Chondrocyte (in vitro differentiated cells): ENCODE measurements around the gene TMEM165. TPM values are rescaled to one million over a fixed set of nuclear protein-coding genes. Genes with fewer than 3 reads are reported as not detected.

ENCODE experiments used
- DNase-seq: peaks from one replicate; pipeline ENCODE4 v3.0.0; 2021; ENCODE audit warnings: mixed read lengths, low spot score
- H3K27ac Mint-ChIP-seq: one replicate; pipeline ENCODE4 v1.8.0; 2021; ENCODE audit warnings: mild to moderate bottlenecking, moderate library complexity, mixed read lengths; ENCODE audit not compliant: unreplicated experiment
- H3K27me3 Mint-ChIP-seq: 2 replicates; pipeline ENCODE4 v1.8.0; 2021; ENCODE audit warnings: low read depth, mixed read lengths
- H3K36me3 Mint-ChIP-seq: 2 replicates; pipeline ENCODE4 v1.8.0; 2021; ENCODE audit warnings: low read depth, mixed read lengths
- H3K4me1 Mint-ChIP-seq: 2 replicates; pipeline ENCODE4 v1.8.0; 2021; ENCODE audit warnings: low read depth, mild to moderate bottlenecking, mixed read lengths
- H3K4me3 Mint-ChIP-seq: one replicate; pipeline ENCODE4 v1.8.0; 2021; ENCODE audit warnings: mild to moderate bottlenecking, moderate library complexity, mixed read lengths; ENCODE audit not compliant: unreplicated experiment
- H3K9me3 Mint-ChIP-seq: 2 replicates; pipeline ENCODE4 v1.8.0; 2021; ENCODE audit warnings: low read depth, mixed read lengths
- total RNA-seq: library from RNA; stranded (reverse); gene quantifications from 3 replicates; pipeline ENCODE4 v1.2.1, GENCODE V29; 2021
- TF ChIP-seq, protein P1 (sequence below): fragments of 200-600 bp; sonication (generic); IDR thresholded peaks from 2 replicates; pipeline ENCODE4 v1.5.0; 2021; ENCODE audit warnings: antibody characterized with exemption, mild to moderate bottlenecking, moderate library complexity

TMEM165 gene
- total RNA-seq, 1 donor from 2014 or later = 111 TPM

DNA sequence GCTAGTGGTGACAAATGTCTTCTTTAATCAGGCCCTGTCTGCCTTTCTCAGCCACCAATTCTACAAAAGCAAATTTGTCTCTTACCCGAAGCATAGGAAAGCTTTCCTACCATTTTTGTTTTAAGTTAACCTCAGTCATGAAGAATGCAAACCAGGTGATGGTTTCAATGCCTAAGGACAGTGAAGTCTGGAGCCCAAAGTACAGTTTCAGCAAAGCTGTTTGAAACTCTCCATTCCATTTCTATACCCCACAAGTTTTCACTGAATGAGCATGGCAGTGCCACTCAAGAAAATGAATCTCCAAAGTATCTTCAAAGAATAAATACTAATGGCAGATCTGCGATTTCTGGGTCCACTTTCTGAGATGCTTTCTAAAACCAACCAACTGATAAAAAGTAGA lies 25.8 kb upstream of the TMEM165 start:
- Mint-ChIP-seq H3K27me3 (no peaks in the 10 kb centered on the region), H3K36me3 (peaks cover 14% of the 10 kb centered on the region), H3K4me1 (peaks cover 11% of the 10 kb centered on the region), H3K9me3 (no peaks in the 10 kb centered on the region), H3K27ac (no peak overlapping the region), H3K4me3 (no peak overlapping the region)
- TF ChIP-seq, protein P1, sequence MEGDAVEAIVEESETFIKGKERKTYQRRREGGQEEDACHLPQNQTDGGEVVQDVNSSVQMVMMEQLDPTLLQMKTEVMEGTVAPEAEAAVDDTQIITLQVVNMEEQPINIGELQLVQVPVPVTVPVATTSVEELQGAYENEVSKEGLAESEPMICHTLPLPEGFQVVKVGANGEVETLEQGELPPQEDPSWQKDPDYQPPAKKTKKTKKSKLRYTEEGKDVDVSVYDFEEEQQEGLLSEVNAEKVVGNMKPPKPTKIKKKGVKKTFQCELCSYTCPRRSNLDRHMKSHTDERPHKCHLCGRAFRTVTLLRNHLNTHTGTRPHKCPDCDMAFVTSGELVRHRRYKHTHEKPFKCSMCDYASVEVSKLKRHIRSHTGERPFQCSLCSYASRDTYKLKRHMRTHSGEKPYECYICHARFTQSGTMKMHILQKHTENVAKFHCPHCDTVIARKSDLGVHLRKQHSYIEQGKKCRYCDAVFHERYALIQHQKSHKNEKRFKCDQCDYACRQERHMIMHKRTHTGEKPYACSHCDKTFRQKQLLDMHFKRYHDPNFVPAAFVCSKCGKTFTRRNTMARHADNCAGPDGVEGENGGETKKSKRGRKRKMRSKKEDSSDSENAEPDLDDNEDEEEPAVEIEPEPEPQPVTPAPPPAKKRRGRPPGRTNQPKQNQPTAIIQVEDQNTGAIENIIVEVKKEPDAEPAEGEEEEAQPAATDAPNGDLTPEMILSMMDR = no peak
- no peak for DNase-seq

DNA sequence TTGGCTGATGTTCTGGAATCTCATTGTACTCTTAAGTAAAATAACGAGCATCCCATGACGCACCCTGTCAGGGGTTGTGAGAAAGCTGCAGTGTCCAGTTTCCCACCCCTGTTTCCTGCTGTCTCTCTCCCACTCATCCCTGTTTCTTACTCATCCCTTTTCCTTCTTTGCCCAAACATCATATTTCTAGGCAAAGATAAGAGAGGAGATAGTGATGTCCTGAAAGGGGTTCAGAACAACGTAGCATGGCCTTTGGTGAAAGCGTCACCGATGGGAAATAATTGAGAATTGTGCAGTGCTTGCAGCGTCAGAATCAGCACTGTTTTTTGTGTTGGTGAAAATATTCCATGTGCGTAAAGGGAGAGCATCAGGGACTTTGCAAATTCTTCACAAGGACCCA lies 23.5 kb upstream of the TMEM165 start:
- peaks cover 3% of the 10 kb centered on the region for H3K4me1 Mint-ChIP-seq
- H3K9me3 Mint-ChIP-seq = no peaks in the 10 kb centered on the region
- no peak overlapping the region for H3K4me3 Mint-ChIP-seq
- TF ChIP-seq, protein P1 = no peak
- H3K36me3 Mint-ChIP-seq = peaks cover 10% of the 10 kb centered on the region
- DNase-seq = no peak
- no peak overlapping the region for H3K27ac Mint-ChIP-seq
- H3K27me3 Mint-ChIP-seq = no peaks in the 10 kb centered on the region

DNA sequence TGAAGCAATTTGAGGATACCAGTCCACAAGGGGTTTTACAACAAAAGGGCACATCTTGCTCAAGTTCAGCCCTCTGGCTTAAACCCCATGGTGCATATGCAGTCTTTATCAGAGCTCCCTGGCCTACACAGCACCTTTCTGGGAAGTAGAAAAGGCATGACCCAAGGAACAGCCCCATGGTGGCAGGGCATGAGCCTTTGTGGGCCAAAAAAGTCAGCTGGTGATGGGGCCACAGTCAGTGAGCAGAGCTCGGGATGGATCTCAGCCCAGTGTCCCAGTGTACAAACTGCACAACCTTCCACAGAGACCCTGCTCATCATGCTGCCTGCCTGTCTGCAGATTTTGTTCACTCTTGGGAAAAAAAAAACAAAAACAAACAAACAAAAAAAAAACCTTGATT lies 22.3 kb upstream of the TMEM165 start:
- Mint-ChIP-seq H3K36me3 (peaks cover 10% of the 10 kb centered on the region), H3K4me3 (no peak overlapping the region), H3K9me3 (no peaks in the 10 kb centered on the region), H3K27me3 (no peaks in the 10 kb centered on the region), H3K4me1 (no peaks in the 10 kb centered on the region), H3K27ac (no peak overlapping the region)
- TF ChIP-seq, protein P1 = no peak
- DNase-seq = no peak

DNA sequence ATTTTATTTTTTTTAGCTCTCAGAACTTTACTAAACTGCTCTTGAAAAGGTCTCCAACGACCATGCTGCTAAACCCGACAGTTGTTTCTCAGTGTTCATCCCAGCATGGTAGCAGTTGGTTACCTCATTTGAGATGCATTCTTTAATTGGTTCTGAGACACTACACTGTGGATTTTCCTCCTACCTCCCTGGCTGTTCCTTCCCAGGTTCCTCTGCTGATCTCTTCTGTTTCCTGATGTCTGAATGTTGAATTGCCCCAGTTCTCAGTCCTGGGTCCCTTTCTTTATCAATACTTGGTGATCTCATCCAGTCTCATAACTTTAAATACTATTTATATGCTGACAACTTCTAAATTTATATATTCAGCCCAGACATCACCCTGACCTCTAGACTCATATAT lies 19.1 kb upstream of the TMEM165 start:
- no peak for DNase-seq
- Mint-ChIP-seq H3K36me3 (peaks cover 5% of the 10 kb centered on the region), H3K4me3 (no peak overlapping the region), H3K9me3 (no peaks in the 10 kb centered on the region), H3K4me1 (no peaks in the 10 kb centered on the region), H3K27ac (no peak overlapping the region), H3K27me3 (no peaks in the 10 kb centered on the region)
- TF ChIP-seq, protein P1 = no peak

DNA sequence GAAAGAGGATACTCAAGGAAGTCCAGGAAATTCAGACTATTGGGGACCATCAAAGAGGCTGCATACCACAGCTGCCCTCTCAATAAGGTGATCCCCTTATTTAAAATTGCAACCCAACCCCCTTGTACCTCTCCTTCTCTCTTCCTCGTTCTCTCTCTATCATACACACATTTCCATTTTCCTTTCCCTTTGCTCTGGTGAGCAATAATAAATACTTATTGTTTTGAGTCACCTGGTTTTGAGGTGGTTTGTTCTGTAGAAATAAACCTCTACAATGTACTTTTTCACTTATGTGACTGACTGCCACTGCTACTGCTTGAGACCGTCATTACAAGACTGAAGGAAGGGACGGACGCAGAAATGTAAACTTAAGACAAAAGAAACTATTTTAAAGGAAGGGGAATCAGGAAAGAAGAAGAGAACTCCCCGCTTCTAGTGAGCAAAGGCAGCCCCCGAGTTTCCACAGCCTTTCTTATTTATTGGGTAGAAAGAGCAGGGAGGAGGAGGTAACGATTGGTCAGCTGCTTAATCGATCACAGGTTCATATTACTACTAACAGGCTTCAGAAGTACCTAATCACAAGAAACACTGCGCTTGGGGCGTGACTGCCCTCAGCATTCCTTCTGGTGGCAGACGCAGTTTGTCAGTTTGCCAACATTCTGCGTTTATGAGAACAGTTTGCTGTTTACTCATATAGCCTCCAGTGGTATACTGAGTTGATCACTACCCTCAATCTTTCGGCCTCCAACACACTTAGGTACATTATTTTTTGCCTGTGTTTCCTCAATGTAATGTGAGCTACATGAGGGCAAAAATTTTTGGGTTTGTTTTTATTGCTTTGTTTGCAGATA lies 16.9 kb upstream of the TMEM165 start:
- DNase-seq = no peak
- TF ChIP-seq, protein P1 = no peak
- no peaks in the 10 kb centered on the region for H3K9me3 Mint-ChIP-seq
- H3K4me1 Mint-ChIP-seq = no peaks in the 10 kb centered on the region
- H3K36me3 Mint-ChIP-seq = peaks cover 3% of the 10 kb centered on the region
- H3K4me3 Mint-ChIP-seq = no peak overlapping the region
- no peaks in the 10 kb centered on the region for H3K27me3 Mint-ChIP-seq
- H3K27ac Mint-ChIP-seq = no peak overlapping the region
